Measurements from ENCODE around the gene PTTG1. TPM values are rescaled to one million over a fixed set of nuclear protein-coding genes. Genes with fewer than 3 reads are reported as not detected.

PTTG1 gene
- polyA plus RNA-seq: 10 to 100 TPM in 3 of 4 donors, 1 to 10 TPM in 1; 8.4 to 98.9 (median 23.1) TPM
- long read RNA-seq, donor 1, transcript PTTG1-201 (6 exons, 753 nt): major isoform, 52 of 106 reads
- long read RNA-seq, donor 1, transcript PTTG1-202 (5 exons, 1,070 nt): minor isoform, 18 of 106 reads
- long read RNA-seq, donor 1, partial matches to known transcripts: 32 of 106 reads
- long read RNA-seq, donor 1, other reads (novel, unspliced or antisense): 0 of 106 reads
- long read RNA-seq, donor 2, transcript PTTG1-201 (6 exons, 753 nt): major isoform, 10 of 16 reads
- long read RNA-seq, donor 2, partial matches to known transcripts: 5 of 16 reads
- long read RNA-seq, donor 2, other reads (novel, unspliced or antisense): 0 of 16 reads
- long read RNA-seq, donor 3, transcript PTTG1-201 (6 exons, 753 nt): major isoform, 13 of 49 reads
- long read RNA-seq, donor 3, transcript PTTG1-202 (5 exons, 1,070 nt): minor isoform, 7 of 49 reads
- long read RNA-seq, donor 3, partial matches to known transcripts: 25 of 49 reads
- long read RNA-seq, donor 3, other reads (novel, unspliced or antisense): 0 of 49 reads
- long read RNA-seq, donor 4: 0 reads
- long read RNA-seq, donor 5, transcript PTTG1-202 (5 exons, 1,070 nt): major isoform, 5 of 19 reads
- long read RNA-seq, donor 5, transcript PTTG1-201 (6 exons, 753 nt): major isoform, 5 of 19 reads
- long read RNA-seq, donor 5, partial matches to known transcripts: 8 of 19 reads
- long read RNA-seq, donor 5, other reads (novel, unspliced or antisense): 0 of 19 reads
- long read RNA-seq, donor 6, transcript PTTG1-202 (5 exons, 1,070 nt): minor isoform, 7 of 41 reads
- long read RNA-seq, donor 6, transcript PTTG1-201 (6 exons, 753 nt): major isoform, 13 of 41 reads
- long read RNA-seq, donor 6, partial matches to known transcripts: 19 of 41 reads
- long read RNA-seq, donor 6, other reads (novel, unspliced or antisense): 0 of 41 reads
- long read RNA-seq, donor 7, transcript PTTG1-205 (6 exons, 895 nt): minor isoform, 43 of 527 reads
- long read RNA-seq, donor 7, transcript PTTG1-202 (5 exons, 1,070 nt): minor isoform, 65 of 527 reads
- long read RNA-seq, donor 7, transcript PTTG1-201 (6 exons, 753 nt): major isoform, 165 of 527 reads
- long read RNA-seq, donor 7, partial matches to known transcripts: 250 of 527 reads
- long read RNA-seq, donor 7, other reads (novel, unspliced or antisense): 0 of 527 reads
- long read RNA-seq, donor 8, partial matches to known transcripts: 0 of 3 reads
- long read RNA-seq, donor 8, other reads (novel, unspliced or antisense): 0 of 3 reads
- long read RNA-seq, donor 9, transcript PTTG1-201 (6 exons, 753 nt): major isoform, 8 of 12 reads
- long read RNA-seq, donor 9, partial matches to known transcripts: 0 of 12 reads
- long read RNA-seq, donor 9, other reads (novel, unspliced or antisense): 0 of 12 reads
- long read RNA-seq, donor 10, transcript PTTG1-201 (6 exons, 753 nt): major isoform, 31 of 90 reads
- long read RNA-seq, donor 10, transcript PTTG1-202 (5 exons, 1,070 nt): minor isoform, 19 of 90 reads
- long read RNA-seq, donor 10, partial matches to known transcripts: 36 of 90 reads
- long read RNA-seq, donor 10, other reads (novel, unspliced or antisense): 0 of 90 reads

DNA sequence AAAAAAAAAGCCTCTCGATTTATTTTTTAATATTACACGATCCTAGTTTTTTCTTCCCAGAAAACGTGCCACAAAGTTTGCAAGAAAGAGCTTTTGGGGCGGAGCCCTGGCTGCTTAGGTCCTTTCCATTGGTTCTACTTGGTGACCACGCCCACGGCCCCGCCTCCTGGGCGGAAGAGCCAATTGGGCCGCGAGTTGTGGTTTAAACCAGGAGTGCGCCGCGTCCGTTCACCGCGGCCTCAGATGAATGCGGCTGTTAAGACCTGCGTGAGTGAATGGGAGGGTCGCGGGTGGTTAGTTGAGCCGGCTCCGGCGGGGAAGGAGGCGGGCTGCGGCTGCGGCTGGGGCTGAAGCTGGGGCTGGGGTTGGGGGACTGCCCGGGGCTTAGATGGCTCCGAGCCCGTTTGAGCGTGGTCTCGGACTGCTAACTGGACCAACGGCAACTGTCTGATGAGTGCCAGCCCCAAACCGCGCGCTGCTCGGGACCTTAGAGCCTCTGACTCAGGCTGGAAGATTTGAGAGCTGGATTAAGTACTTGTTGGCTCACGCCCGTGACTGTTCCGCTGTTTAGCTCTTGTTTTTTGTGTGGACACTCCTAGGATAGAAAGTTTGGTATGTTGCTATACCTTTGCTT lies at the start of gene PTTG1:
Gene PTTG1 (plus strand): TSS at position 231 of the 634 bp plus-strand sequence. CDS start 458 bp downstream, outside the sequence.
- peak within 1 kb of the TSS; percentile 29 to 84 (median 49) for H3K27ac ChIP-seq (ENCODE audit: low read depth in 1 of 3, low read length in 2 of 3)
- H3K27me3 ChIP-seq (ENCODE audit: control insufficient read depth in 3 of 3, insufficient read depth in 3 of 3, low read length in 3 of 3): no peaks in the 10 kb centered on the region
- DNase-seq (peak; percentile 96 to 99), FAIRE-seq (peak; percentile 65)
- H3K4me3 ChIP-seq (ENCODE audit: low read depth in 1 of 3, low read length in 3 of 3): peak within 1 kb of the TSS; percentile 62 to 83 (median 66)
- H3K4me1 ChIP-seq (ENCODE audit: control insufficient read depth in 3 of 3, insufficient read depth in 2 of 3, low read depth in 1 of 3, low read length in 2 of 3): peaks cover 0 to 9% (median 8%) of the 10 kb centered on the region in 3 donors
- 0 to 1% (median 1%) methylated on average over 36 to 39 of the region's 39 CpGs for WGBS, 3 donors
- no peaks in the 10 kb centered on the region for H3K9me3 ChIP-seq (ENCODE audit: control insufficient read depth in 2 of 2, insufficient read depth in 1 of 2, low read depth in 1 of 2, low read length in 1 of 2)
- peaks cover 0 to 2% (median under 1%) of the 10 kb centered on the region in 3 donors for H3K36me3 ChIP-seq (ENCODE audit: control insufficient read depth in 3 of 3, insufficient read depth in 2 of 3, low read depth in 1 of 3, low read length in 3 of 3)

DNA sequence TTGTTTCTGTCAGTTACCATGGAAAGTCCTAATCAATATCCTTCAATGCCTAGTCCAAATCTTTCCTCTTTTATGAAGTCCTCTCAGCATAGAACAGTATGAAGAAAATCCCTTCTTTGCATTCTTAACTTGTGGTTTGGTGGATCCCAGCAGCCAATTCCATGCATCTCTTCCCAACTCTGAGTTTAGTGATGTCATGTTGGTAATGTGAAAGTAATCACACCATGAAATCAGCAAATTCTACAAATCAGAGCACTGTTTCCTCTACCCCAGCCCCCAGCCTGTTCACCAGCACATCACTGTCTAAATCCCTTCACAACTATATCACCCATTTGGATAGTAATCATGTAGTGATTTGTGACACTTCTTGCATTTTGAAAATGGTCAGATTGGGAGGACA lies 46.5 kb upstream of the PTTG1 start:
- Histone ChIP-seq H3K36me3 (ENCODE audit: control insufficient read depth in 3 of 3, insufficient read depth in 2 of 3, low read depth in 1 of 3, low read length in 3 of 3) (no peaks in the 10 kb centered on the region), H3K9me3 (ENCODE audit: control insufficient read depth in 2 of 2, insufficient read depth in 1 of 2, low read depth in 1 of 2, low read length in 1 of 2) (no peaks in the 10 kb centered on the region), H3K27me3 (ENCODE audit: control insufficient read depth in 3 of 3, insufficient read depth in 3 of 3, low read length in 3 of 3) (peaks cover 0 to 15% (median 0%) of the 10 kb centered on the region in 3 donors), H3K4me3 (ENCODE audit: low read depth in 1 of 3, low read length in 3 of 3) (no peak overlapping the region), H3K27ac (ENCODE audit: low read depth in 1 of 3, low read length in 2 of 3) (no peak overlapping the region), H3K4me1 (ENCODE audit: control insufficient read depth in 3 of 3, insufficient read depth in 2 of 3, low read depth in 1 of 3, low read length in 2 of 3) (no peaks in the 10 kb centered on the region)
- DNase-seq (no peak), FAIRE-seq (no peak)

DNA sequence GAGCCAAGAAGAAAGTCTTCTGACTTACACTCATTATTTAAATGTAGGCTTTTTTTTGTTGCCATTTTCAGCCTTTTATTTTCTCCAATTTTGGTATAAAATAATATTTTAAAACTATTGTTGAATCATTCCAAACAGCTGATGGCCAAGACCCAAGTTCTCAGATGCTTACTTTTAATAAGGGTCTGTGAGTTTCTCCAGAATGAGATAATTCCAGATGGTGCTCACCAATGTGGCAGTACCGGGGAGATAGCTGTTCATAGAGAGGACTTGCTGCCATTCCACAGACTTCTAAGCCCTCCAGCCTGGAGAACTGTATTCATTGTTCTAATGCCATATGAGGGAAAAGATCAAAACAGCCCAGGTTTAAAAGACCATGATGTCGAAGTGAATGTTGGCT lies 46.0 kb upstream of the PTTG1 start:
- FAIRE-seq (no peak), DNase-seq (no peak)
- H3K4me3 ChIP-seq (ENCODE audit: low read depth in 1 of 3, low read length in 3 of 3): no peak overlapping the region
- H3K36me3 ChIP-seq (ENCODE audit: control insufficient read depth in 3 of 3, insufficient read depth in 2 of 3, low read depth in 1 of 3, low read length in 3 of 3): no peaks in the 10 kb centered on the region
- H3K27me3 ChIP-seq (ENCODE audit: control insufficient read depth in 3 of 3, insufficient read depth in 3 of 3, low read length in 3 of 3): peaks cover 0 to 10% (median 0%) of the 10 kb centered on the region in 3 donors
- 61 to 81% (median 80%) methylated on average over 2 of the region's 2 CpGs for WGBS, 3 donors
- no peaks in the 10 kb centered on the region for H3K9me3 ChIP-seq (ENCODE audit: control insufficient read depth in 2 of 2, insufficient read depth in 1 of 2, low read depth in 1 of 2, low read length in 1 of 2)
- no peak overlapping the region for H3K27ac ChIP-seq (ENCODE audit: low read depth in 1 of 3, low read length in 2 of 3)
- H3K4me1 ChIP-seq (ENCODE audit: control insufficient read depth in 3 of 3, insufficient read depth in 2 of 3, low read depth in 1 of 3, low read length in 2 of 3): no peaks in the 10 kb centered on the region

DNA sequence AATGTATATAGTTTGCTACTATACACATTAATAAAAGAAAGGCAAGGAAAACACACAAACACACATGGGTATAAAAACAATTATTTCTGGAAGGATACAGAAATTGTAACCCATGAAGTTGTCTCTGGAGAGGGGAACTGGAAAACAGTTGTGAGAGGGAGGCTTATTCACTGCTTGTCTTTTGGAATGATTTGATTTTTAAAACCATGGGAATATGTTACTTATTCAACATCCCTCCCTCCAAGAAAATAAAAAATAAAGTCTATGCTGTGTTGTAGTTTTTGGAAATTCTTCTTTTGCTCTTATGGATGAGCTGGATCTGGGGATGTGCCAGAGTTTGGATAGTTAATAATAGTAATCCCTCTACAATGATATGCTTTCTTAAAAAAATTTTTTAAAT lies 45.2 kb upstream of the PTTG1 start:
- H3K4me3 ChIP-seq (ENCODE audit: low read depth in 1 of 3, low read length in 3 of 3): no peak overlapping the region
- DNase-seq (no peak), FAIRE-seq (no peak)
- H3K36me3 ChIP-seq (ENCODE audit: control insufficient read depth in 3 of 3, insufficient read depth in 2 of 3, low read depth in 1 of 3, low read length in 3 of 3): no peaks in the 10 kb centered on the region
- peaks cover 0 to 9% (median 0%) of the 10 kb centered on the region in 3 donors for H3K27me3 ChIP-seq (ENCODE audit: control insufficient read depth in 3 of 3, insufficient read depth in 3 of 3, low read length in 3 of 3)
- no peak overlapping the region for H3K27ac ChIP-seq (ENCODE audit: low read depth in 1 of 3, low read length in 2 of 3)
- no peaks in the 10 kb centered on the region for H3K9me3 ChIP-seq (ENCODE audit: control insufficient read depth in 2 of 2, insufficient read depth in 1 of 2, low read depth in 1 of 2, low read length in 1 of 2)
- no peaks in the 10 kb centered on the region for H3K4me1 ChIP-seq (ENCODE audit: control insufficient read depth in 3 of 3, insufficient read depth in 2 of 3, low read depth in 1 of 3, low read length in 2 of 3)

DNA sequence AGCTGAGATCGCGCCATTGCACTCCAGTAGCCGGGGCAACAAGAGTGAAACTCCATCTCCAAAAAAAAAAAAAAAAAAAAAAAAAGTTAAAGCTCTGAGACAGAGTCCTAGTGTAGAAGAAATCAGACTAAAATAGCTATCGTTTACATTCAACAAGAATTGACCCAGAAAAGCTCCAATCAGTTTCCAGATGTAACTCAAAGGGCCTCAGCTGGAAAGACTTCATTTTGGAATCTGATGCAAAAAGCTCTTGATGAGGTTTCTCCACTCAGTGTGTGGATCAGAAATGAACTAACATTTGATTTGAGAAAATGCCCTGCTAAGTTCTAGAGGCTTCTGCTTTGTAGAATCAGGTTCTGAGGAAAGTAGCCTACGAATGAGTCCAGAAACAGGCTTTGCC lies 44.0 kb upstream of the PTTG1 start:
- Histone ChIP-seq H3K27me3 (ENCODE audit: control insufficient read depth in 3 of 3, insufficient read depth in 3 of 3, low read length in 3 of 3) (peaks cover 0 to 3% (median 0%) of the 10 kb centered on the region in 3 donors), H3K9me3 (ENCODE audit: control insufficient read depth in 2 of 2, insufficient read depth in 1 of 2, low read depth in 1 of 2, low read length in 1 of 2) (no peaks in the 10 kb centered on the region), H3K27ac (ENCODE audit: low read depth in 1 of 3, low read length in 2 of 3) (no peak overlapping the region), H3K4me1 (ENCODE audit: control insufficient read depth in 3 of 3, insufficient read depth in 2 of 3, low read depth in 1 of 3, low read length in 2 of 3) (no peaks in the 10 kb centered on the region), H3K36me3 (ENCODE audit: control insufficient read depth in 3 of 3, insufficient read depth in 2 of 3, low read depth in 1 of 3, low read length in 3 of 3) (no peaks in the 10 kb centered on the region), H3K4me3 (ENCODE audit: low read depth in 1 of 3, low read length in 3 of 3) (no peak overlapping the region)
- WGBS, 3 donors: 76 to 89% (median 89%) methylated on average over 5 of the region's 5 CpGs
- FAIRE-seq: no peak
- no peak for DNase-seq

DNA sequence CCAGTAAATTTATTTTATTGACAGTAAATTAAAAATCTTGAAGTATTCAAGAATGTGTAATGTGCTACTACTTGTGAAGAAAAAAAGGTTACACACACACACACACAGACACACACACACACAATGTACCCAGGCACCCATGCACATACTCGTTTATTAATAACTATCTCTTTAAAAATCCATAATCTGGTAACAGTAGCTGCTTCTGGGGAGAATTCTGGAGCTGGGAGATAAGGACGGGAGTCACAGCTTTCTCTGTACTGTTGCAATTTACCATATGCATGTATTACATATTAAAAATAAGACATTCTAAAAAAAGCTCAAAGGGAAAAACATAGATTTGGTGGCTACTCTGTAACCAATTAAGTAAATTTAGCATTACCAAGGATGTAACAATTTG lies 43.3 kb upstream of the PTTG1 start:
- H3K9me3 ChIP-seq (ENCODE audit: control insufficient read depth in 2 of 2, insufficient read depth in 1 of 2, low read depth in 1 of 2, low read length in 1 of 2): no peaks in the 10 kb centered on the region
- no peak for FAIRE-seq
- no peak overlapping the region for H3K4me3 ChIP-seq (ENCODE audit: low read depth in 1 of 3, low read length in 3 of 3)
- peaks cover 0 to 3% (median 0%) of the 10 kb centered on the region in 3 donors for H3K27me3 ChIP-seq (ENCODE audit: control insufficient read depth in 3 of 3, insufficient read depth in 3 of 3, low read length in 3 of 3)
- no peaks in the 10 kb centered on the region for H3K4me1 ChIP-seq (ENCODE audit: control insufficient read depth in 3 of 3, insufficient read depth in 2 of 3, low read depth in 1 of 3, low read length in 2 of 3)
- no peak overlapping the region for H3K27ac ChIP-seq (ENCODE audit: low read depth in 1 of 3, low read length in 2 of 3)
- H3K36me3 ChIP-seq (ENCODE audit: control insufficient read depth in 3 of 3, insufficient read depth in 2 of 3, low read depth in 1 of 3, low read length in 3 of 3): no peaks in the 10 kb centered on the region
- 53 to 60% (median 56%) methylated on average over 2 of the region's 2 CpGs for WGBS, 3 donors
- no peak for DNase-seq

DNA sequence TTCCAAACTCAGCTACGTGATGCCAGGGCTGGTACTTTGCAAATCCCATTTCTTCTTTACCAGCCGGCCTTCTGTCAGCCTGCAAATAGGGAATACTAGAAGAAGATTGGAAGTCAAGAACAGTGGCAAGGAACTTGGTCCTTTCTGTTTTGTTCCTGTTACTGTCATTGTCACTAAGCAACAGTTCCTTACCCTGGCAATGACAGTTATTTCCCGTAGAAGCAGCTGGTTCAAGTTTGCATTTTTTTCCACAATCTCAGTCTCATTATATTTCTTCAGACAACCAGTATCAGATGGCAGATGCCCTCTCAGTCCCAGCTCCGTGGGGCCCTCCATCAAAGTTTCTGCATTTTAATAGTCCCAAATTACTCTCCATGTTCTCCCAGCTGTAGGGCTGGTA lies 42.1 kb upstream of the PTTG1 start:
- DNase-seq (no peak), FAIRE-seq (no peak)
- H3K27ac ChIP-seq (ENCODE audit: low read depth in 1 of 3, low read length in 2 of 3): no peak overlapping the region
- 33 to 42% (median 34%) methylated on average over 4 of the region's 4 CpGs for WGBS, 3 donors
- no peak overlapping the region for H3K4me3 ChIP-seq (ENCODE audit: low read depth in 1 of 3, low read length in 3 of 3)
- H3K36me3 ChIP-seq (ENCODE audit: control insufficient read depth in 3 of 3, insufficient read depth in 2 of 3, low read depth in 1 of 3, low read length in 3 of 3): no peaks in the 10 kb centered on the region
- no peaks in the 10 kb centered on the region for H3K27me3 ChIP-seq (ENCODE audit: control insufficient read depth in 3 of 3, insufficient read depth in 3 of 3, low read length in 3 of 3)
- H3K4me1 ChIP-seq (ENCODE audit: control insufficient read depth in 3 of 3, insufficient read depth in 2 of 3, low read depth in 1 of 3, low read length in 2 of 3): no peaks in the 10 kb centered on the region
- no peaks in the 10 kb centered on the region for H3K9me3 ChIP-seq (ENCODE audit: control insufficient read depth in 2 of 2, insufficient read depth in 1 of 2, low read depth in 1 of 2, low read length in 1 of 2)

Measured in small intestine (tissue), 16 donors.